Neural cell (in vitro differentiated cells): Measurements from ENCODE around the gene CD72. TPM values are rescaled to one million over a fixed set of nuclear protein-coding genes. Genes with fewer than 3 reads are reported as not detected.

Experiments used
- H2AFZ ChIP-seq: fragments of 200-600, 300-800 bp; sonication (generic), shearing (Covaris generic); 2 replicates; pipeline ENCODE4 v1.6.0; 2014; ENCODE audit warnings: low read depth, mild to moderate bottlenecking, antibody characterized with exemption, low read length, moderate library complexity
- H3F3A ChIP-seq: fragments of 200-600 bp; shearing (Covaris generic); 2 replicates; pipeline ENCODE4 v1.6.1; 2016; ENCODE audit warnings: mild to moderate bottlenecking, moderate library complexity, mixed read lengths, antibody characterized with exemption, low read length; ENCODE audit not compliant: insufficient read depth, poor library complexity, severe bottlenecking
- H3K27ac ChIP-seq: fragments of 200-600, 300-800 bp; sonication (generic), shearing (Covaris generic); 2 replicates; pipeline ENCODE4 v1.5.1; 2014; ENCODE audit warnings: mild to moderate bottlenecking, low read length, moderate library complexity
- H3K27me3 ChIP-seq: fragments of 300-800, 200-600 bp; sonication (generic), shearing (Covaris generic); 2 replicates; pipeline ENCODE4 v1.6.0; 2014; ENCODE audit warnings: mild to moderate bottlenecking, low read depth, low read length, moderate library complexity; ENCODE audit not compliant: insufficient read depth
- H3K36me3 ChIP-seq: fragments of 300-800, 200-600 bp; sonication (generic), shearing (Covaris generic); 2 replicates; pipeline ENCODE4 v1.5.1; 2014; ENCODE audit warnings: mild to moderate bottlenecking, antibody characterized with exemption, low read length, moderate library complexity; ENCODE audit not compliant: insufficient read depth
- H3K4me2 ChIP-seq: fragments of 300-800, 200-600 bp; sonication (generic), shearing (Covaris generic); 2 replicates; pipeline ENCODE4 v1.6.0; 2014; ENCODE audit warnings: mild to moderate bottlenecking, low read length
- H3K4me3 ChIP-seq: fragments of 300-800, 200-600 bp; sonication (generic), shearing (Covaris generic); 2 replicates; pipeline ENCODE4 v1.5.1; 2014; ENCODE audit warnings: mild to moderate bottlenecking, low read length, moderate library complexity
- H3K79me2 ChIP-seq: fragments of 200-600 bp; shearing (Covaris generic); replicated peaks from 2 replicates; pipeline ENCODE4 v1.6.0; 2014; ENCODE audit warnings: mild to moderate bottlenecking, low read length, moderate library complexity; ENCODE audit not compliant: insufficient read depth
- H3K9ac ChIP-seq: fragments of 300-800, 200-600 bp; sonication (generic), shearing (Covaris generic); 2 replicates; pipeline ENCODE4 v1.6.1; 2016; ENCODE audit warnings: mild to moderate bottlenecking, low read length, mixed read lengths
- H3K9me2 ChIP-seq: fragments of 200-600 bp; shearing (Covaris generic); 2 replicates; pipeline ENCODE4 v1.6.1; 2016; ENCODE audit warnings: mild to moderate bottlenecking, low read length, mixed read lengths; ENCODE audit not compliant: insufficient read depth
- H3K9me3 ChIP-seq: fragments of 200-600, 300-800 bp; sonication (generic), shearing (Covaris generic); 2 replicates; pipeline ENCODE4 v1.6.1; 2016; ENCODE audit warnings: mild to moderate bottlenecking, mixed run types, low read length, moderate library complexity, mixed read lengths
- H4K20me1 ChIP-seq: fragments of 200-600 bp; shearing (Covaris generic); 2 replicates; pipeline ENCODE4 v1.6.1; 2016; ENCODE audit warnings: mild to moderate bottlenecking, mixed run types; ENCODE audit not compliant: insufficient read depth
- CTCF ChIP-seq: fragments of 450-650 bp; IDR thresholded peaks from 2 replicates; pipeline ENCODE4 v1.5.1; 2014; ENCODE audit warnings: antibody characterized with exemption, mild to moderate bottlenecking, moderate library complexity; ENCODE audit not compliant: poor library complexity, severe bottlenecking
- EP300 ChIP-seq: fragments of 450-650 bp; conservative IDR thresholded peaks from 2 replicates; pipeline ENCODE4 v1.6.1; 2014; ENCODE audit warnings: antibody characterized with exemption, mild to moderate bottlenecking, moderate library complexity; ENCODE audit not compliant: poor library complexity, severe bottlenecking
- EZH2 ChIP-seq: fragments of 200-600, 300-800 bp; shearing (Covaris generic), sonication (generic); IDR thresholded peaks from 2 replicates; pipeline ENCODE4 v1.6.1; 2014; ENCODE audit warnings: antibody characterized with exemption, low read length, borderline replicate concordance, mild to moderate bottlenecking; ENCODE audit not compliant: insufficient read depth, poor library complexity, severe bottlenecking
- MXI1 ChIP-seq: fragments of 450-650 bp; conservative IDR thresholded peaks from 2 replicates; pipeline ENCODE4 v1.6.1; 2014; ENCODE audit warnings: antibody characterized with exemption, mild to moderate bottlenecking; ENCODE audit not compliant: poor library complexity, severe bottlenecking
- POLR2AphosphoS5 ChIP-seq: IDR thresholded peaks from 2 replicates; pipeline ENCODE4 v1.6.1; 2012
- RAD21 ChIP-seq: fragments of 450-650 bp; conservative IDR thresholded peaks from 2 replicates; pipeline ENCODE4 v1.6.1; 2014; ENCODE audit warnings: antibody characterized with exemption, mild to moderate bottlenecking, moderate library complexity
- REST ChIP-seq: IDR thresholded peaks from 2 replicates; pipeline ENCODE4 v1.6.1; 2012; ENCODE audit warnings: borderline replicate concordance
- SMC3 ChIP-seq: fragments of 450-650 bp; conservative IDR thresholded peaks from 2 replicates; pipeline ENCODE4 v1.6.1; 2014; ENCODE audit warnings: antibody characterized with exemption, mild to moderate bottlenecking, moderate library complexity; ENCODE audit not compliant: poor library complexity
- TAF1 ChIP-seq: IDR thresholded peaks from 2 replicates; pipeline ENCODE4 v1.6.1; 2012; ENCODE audit warnings: low read depth
- polyA plus RNA-seq: library from polyadenylated mRNA; depleted of rRNA; stranded (reverse); fragments of >200 nt; gene quantifications from 2 replicates; pipeline ENCODE4 v1.2.3, GENCODE V29; 2014

CD72 gene
- polyA plus RNA-seq, 1 donor from 2014 or later, result not detected

DNA sequence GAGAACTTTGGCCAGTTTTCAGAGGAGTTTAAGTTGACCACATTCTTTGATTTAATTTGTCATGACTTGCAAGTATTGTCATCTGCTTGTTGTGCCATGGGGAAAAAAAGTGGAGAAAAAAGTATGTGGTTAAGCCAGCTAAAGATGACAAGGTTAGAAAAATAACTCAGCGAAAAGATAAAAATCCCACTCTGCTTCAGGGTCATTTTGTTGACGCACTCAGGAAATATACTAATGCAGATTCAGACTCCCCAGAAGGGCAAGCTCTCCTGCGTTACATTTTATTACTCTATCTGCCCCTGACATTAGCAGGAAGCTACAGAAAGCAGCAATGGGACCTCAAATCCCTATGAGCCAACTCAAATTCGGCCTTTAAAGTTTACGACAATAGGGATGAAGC lies 40.7 kb downstream of the CD72 start:
- TF ChIP-seq CTCF (no peak), REST (no peak), EZH2 (no peak), MXI1 (no peak), TAF1 (no peak), EP300 (no peak), SMC3 (no peak), RAD21 (no peak), POLR2AphosphoS5 (no peak)
- Histone ChIP-seq H2AFZ (no peak overlapping the region), H3F3A (no peaks in the 10 kb centered on the region), H3K27ac (no peak overlapping the region), H3K79me2 (no peaks in the 10 kb centered on the region), H3K9me2 (no peaks in the 10 kb centered on the region), H3K4me3 (no peak overlapping the region), H3K36me3 (no peaks in the 10 kb centered on the region), H3K9ac (no peak overlapping the region), H3K27me3 (no peaks in the 10 kb centered on the region), H3K9me3 (no peaks in the 10 kb centered on the region), H4K20me1 (no peaks in the 10 kb centered on the region), H3K4me2 (no peak overlapping the region)

GRCh38 chr9:35575478-35575877 lies 42.7 kb downstream of the CD72 start:
- Histone ChIP-seq H4K20me1 (no peaks in the 10 kb centered on the region), H3K36me3 (no peaks in the 10 kb centered on the region), H3K27ac (no peak overlapping the region), H3K9ac (no peak overlapping the region), H3K4me3 (no peak overlapping the region), H3K27me3 (no peaks in the 10 kb centered on the region), H2AFZ (no peak overlapping the region), H3K79me2 (no peaks in the 10 kb centered on the region), H3F3A (no peaks in the 10 kb centered on the region), H3K9me3 (no peaks in the 10 kb centered on the region), H3K9me2 (no peaks in the 10 kb centered on the region), H3K4me2 (no peak overlapping the region)
- TF ChIP-seq EZH2 (no peak), REST (no peak), MXI1 (no peak), RAD21 (no peak), CTCF (no peak), SMC3 (no peak), POLR2AphosphoS5 (no peak), TAF1 (no peak), EP300 (no peak)
